Measurements from ENCODE around the gene NECAP2. TPM values are rescaled to one million over a fixed set of nuclear protein-coding genes. Genes with fewer than 3 reads are reported as not detected.

The NECAP2 gene
- total RNA-seq, 1 experiment from 2014 or later: 29.8 TPM

- TF ChIP-seq, protein P1, sequence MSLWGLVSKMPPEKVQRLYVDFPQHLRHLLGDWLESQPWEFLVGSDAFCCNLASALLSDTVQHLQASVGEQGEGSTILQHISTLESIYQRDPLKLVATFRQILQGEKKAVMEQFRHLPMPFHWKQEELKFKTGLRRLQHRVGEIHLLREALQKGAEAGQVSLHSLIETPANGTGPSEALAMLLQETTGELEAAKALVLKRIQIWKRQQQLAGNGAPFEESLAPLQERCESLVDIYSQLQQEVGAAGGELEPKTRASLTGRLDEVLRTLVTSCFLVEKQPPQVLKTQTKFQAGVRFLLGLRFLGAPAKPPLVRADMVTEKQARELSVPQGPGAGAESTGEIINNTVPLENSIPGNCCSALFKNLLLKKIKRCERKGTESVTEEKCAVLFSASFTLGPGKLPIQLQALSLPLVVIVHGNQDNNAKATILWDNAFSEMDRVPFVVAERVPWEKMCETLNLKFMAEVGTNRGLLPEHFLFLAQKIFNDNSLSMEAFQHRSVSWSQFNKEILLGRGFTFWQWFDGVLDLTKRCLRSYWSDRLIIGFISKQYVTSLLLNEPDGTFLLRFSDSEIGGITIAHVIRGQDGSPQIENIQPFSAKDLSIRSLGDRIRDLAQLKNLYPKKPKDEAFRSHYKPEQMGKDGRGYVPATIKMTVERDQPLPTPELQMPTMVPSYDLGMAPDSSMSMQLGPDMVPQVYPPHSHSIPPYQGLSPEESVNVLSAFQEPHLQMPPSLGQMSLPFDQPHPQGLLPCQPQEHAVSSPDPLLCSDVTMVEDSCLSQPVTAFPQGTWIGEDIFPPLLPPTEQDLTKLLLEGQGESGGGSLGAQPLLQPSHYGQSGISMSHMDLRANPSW (CRISPR knock-in tag; conservative IDR thresholded peaks at IDR 0.05; ENCODE audit: low read depth): no peak
- TF ChIP-seq E2F4 (CRISPR knock-in tag; IDR thresholded peaks at IDR 0.05; ENCODE audit: borderline replicate concordance, low read depth) (no peak), ETV6 (CRISPR knock-in tag; IDR thresholded peaks at IDR 0.05) (no peak), NFE2L1 (CRISPR knock-in tag; IDR thresholded peaks at IDR 0.05) (no peak), ATF1 (CRISPR knock-in tag; IDR thresholded peaks at IDR 0.05) (no peak), ZNF219 (CRISPR knock-in tag; IDR thresholded peaks at IDR 0.05; ENCODE audit: borderline replicate concordance) (peak; percentile 70; the same call in 1 of the 2 replicates), FOXP4 (CRISPR knock-in tag; IDR thresholded peaks at IDR 0.05) (no peak), ZNF396 (CRISPR knock-in tag; IDR thresholded peaks at IDR 0.05; ENCODE audit: borderline replicate concordance) (no peak), PRRX2 (CRISPR knock-in tag; IDR thresholded peaks at IDR 0.05) (no peak), FOXJ3 (CRISPR knock-in tag; IDR thresholded peaks at IDR 0.05; ENCODE audit: borderline replicate concordance) (no peak), ZNF317 (CRISPR knock-in tag; IDR thresholded peaks at IDR 0.05; ENCODE audit: borderline replicate concordance, low read depth) (no peak), EMX1 (CRISPR knock-in tag; IDR thresholded peaks at IDR 0.05) (no peak), MXD4 (CRISPR knock-in tag; IDR thresholded peaks at IDR 0.05; ENCODE audit: borderline replicate concordance) (no peak), ZNF512 (CRISPR knock-in tag; IDR thresholded peaks at IDR 0.05; ENCODE audit: borderline replicate concordance) (no peak), AFF4 (CRISPR knock-in tag; IDR thresholded peaks at IDR 0.05; ENCODE audit: borderline replicate concordance) (no peak)
- TF ChIP-seq, protein P2, sequence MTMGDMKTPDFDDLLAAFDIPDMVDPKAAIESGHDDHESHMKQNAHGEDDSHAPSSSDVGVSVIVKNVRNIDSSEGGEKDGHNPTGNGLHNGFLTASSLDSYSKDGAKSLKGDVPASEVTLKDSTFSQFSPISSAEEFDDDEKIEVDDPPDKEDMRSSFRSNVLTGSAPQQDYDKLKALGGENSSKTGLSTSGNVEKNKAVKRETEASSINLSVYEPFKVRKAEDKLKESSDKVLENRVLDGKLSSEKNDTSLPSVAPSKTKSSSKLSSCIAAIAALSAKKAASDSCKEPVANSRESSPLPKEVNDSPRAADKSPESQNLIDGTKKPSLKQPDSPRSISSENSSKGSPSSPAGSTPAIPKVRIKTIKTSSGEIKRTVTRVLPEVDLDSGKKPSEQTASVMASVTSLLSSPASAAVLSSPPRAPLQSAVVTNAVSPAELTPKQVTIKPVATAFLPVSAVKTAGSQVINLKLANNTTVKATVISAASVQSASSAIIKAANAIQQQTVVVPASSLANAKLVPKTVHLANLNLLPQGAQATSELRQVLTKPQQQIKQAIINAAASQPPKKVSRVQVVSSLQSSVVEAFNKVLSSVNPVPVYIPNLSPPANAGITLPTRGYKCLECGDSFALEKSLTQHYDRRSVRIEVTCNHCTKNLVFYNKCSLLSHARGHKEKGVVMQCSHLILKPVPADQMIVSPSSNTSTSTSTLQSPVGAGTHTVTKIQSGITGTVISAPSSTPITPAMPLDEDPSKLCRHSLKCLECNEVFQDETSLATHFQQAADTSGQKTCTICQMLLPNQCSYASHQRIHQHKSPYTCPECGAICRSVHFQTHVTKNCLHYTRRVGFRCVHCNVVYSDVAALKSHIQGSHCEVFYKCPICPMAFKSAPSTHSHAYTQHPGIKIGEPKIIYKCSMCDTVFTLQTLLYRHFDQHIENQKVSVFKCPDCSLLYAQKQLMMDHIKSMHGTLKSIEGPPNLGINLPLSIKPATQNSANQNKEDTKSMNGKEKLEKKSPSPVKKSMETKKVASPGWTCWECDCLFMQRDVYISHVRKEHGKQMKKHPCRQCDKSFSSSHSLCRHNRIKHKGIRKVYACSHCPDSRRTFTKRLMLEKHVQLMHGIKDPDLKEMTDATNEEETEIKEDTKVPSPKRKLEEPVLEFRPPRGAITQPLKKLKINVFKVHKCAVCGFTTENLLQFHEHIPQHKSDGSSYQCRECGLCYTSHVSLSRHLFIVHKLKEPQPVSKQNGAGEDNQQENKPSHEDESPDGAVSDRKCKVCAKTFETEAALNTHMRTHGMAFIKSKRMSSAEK (CRISPR knock-in tag; IDR thresholded peaks at IDR 0.05; ENCODE audit: borderline replicate concordance): no peak
- TF ChIP-seq, protein P3, sequence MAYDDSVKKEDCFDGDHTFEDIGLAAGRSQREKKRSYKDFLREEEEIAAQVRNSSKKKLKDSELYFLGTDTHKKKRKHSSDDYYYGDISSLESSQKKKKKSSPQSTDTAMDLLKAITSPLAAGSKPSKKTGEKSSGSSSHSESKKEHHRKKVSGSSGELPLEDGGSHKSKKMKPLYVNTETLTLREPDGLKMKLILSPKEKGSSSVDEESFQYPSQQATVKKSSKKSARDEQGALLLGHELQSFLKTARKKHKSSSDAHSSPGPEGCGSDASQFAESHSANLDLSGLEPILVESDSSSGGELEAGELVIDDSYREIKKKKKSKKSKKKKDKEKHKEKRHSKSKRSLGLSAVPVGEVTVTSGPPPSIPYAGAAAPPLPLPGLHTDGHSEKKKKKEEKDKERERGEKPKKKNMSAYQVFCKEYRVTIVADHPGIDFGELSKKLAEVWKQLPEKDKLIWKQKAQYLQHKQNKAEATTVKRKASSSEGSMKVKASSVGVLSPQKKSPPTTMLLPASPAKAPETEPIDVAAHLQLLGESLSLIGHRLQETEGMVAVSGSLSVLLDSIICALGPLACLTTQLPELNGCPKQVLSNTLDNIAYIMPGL (CRISPR knock-in tag; IDR thresholded peaks at IDR 0.05): peak; percentile 56; the same call in 1 of the 2 replicates
- TF ChIP-seq, protein P4, sequence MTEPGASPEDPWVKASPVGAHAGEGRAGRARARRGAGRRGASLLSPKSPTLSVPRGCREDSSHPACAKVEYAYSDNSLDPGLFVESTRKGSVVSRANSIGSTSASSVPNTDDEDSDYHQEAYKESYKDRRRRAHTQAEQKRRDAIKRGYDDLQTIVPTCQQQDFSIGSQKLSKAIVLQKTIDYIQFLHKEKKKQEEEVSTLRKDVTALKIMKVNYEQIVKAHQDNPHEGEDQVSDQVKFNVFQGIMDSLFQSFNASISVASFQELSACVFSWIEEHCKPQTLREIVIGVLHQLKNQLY (CRISPR knock-in tag; IDR thresholded peaks at IDR 0.05): no peak
Observed at GRCh38 chr1:16498573-16499413, 58.3 kb downstream of the NECAP2 start (continued).

All from WTC11 (cell line).